Measurements from ENCODE around the gene PTGER3.

Gene PTGER3

GRCh38 chr1:71047635-71048607 is at the start of gene PTGER3:
TSS of gene PTGER3 (minus strand) at chr1:71047816. CDS start at chr1:71047577, 239 bp downstream.
- DNase-seq (ENCODE audit: low read depth) = no peak

- DNase-seq (ENCODE audit: low read depth) = no peak
Measured at GRCh38 chr1:71094913-71095312, 47.3 kb upstream of the PTGER3 start.

GRCh38 chr1:71093938-71094337 is 46.3 kb upstream of the PTGER3 start:
- no peak for DNase-seq (ENCODE audit: low read depth)

- DNase-seq (ENCODE audit: low read depth) = no peak
Measured at GRCh38 chr1:71089536-71090270, 42.1 kb upstream of the PTGER3 start.

- DNase-seq (ENCODE audit: low read depth) = no peak
Measured at GRCh38 chr1:71088645-71089287, 41.1 kb upstream of the PTGER3 start.

GRCh38 chr1:71087713-71088112 is 40.1 kb upstream of the PTGER3 start:
- DNase-seq (ENCODE audit: low read depth) = no peak

GRCh38 chr1:71087060-71087459 is 39.4 kb upstream of the PTGER3 start:
- no peak for DNase-seq (ENCODE audit: low read depth)

GRCh38 chr1:71086331-71086730 is 38.7 kb upstream of the PTGER3 start:
- DNase-seq (ENCODE audit: low read depth) = no peak

GRCh38 chr1:71083271-71083670 is 35.7 kb upstream of the PTGER3 start:
- no peak for DNase-seq (ENCODE audit: low read depth)

GRCh38 chr1:71081697-71082080 is 34.1 kb upstream of the PTGER3 start:
- DNase-seq (ENCODE audit: low read depth) = no peak

- peak; percentile 76 for DNase-seq (ENCODE audit: low read depth)
Measured at GRCh38 chr1:71080739-71081696, 33.4 kb upstream of the PTGER3 start, which contains the start of gene ZRANB2. TSS of gene ZRANB2 (minus strand) at chr1:71081035. CDS start at chr1:71080995, 40 bp downstream.

- no peak for DNase-seq (ENCODE audit: low read depth)
Measured at GRCh38 chr1:71080230-71080738, 32.7 kb upstream of the PTGER3 start.

GRCh38 chr1:71074681-71075080 is 27.1 kb upstream of the PTGER3 start:
- DNase-seq (ENCODE audit: low read depth) = no peak

- DNase-seq (ENCODE audit: low read depth) = no peak
Measured at GRCh38 chr1:71072273-71072672, 24.7 kb upstream of the PTGER3 start.

GRCh38 chr1:71071720-71072119 is 24.1 kb upstream of the PTGER3 start:
- DNase-seq (ENCODE audit: low read depth) = no peak

GRCh38 chr1:71068325-71069240 is 21.0 kb upstream of the PTGER3 start:
- DNase-seq (ENCODE audit: low read depth) = no peak

- DNase-seq (ENCODE audit: low read depth) = no peak
Measured at GRCh38 chr1:71054791-71055190, 7.2 kb upstream of the PTGER3 start.

GRCh38 chr1:71054281-71054731 is 6.7 kb upstream of the PTGER3 start:
- DNase-seq (ENCODE audit: low read depth) = no peak

GRCh38 chr1:71053758-71054157 is 6.1 kb upstream of the PTGER3 start:
- no peak for DNase-seq (ENCODE audit: low read depth)

GRCh38 chr1:71053146-71053545 is 5.5 kb upstream of the PTGER3 start:
- no peak for DNase-seq (ENCODE audit: low read depth)

Data from activated T-helper 1 cell treated with Interleukin-2 at 50 U/mL for 16 hours (primary cell).